GM21717 (cell line): Measurements from ENCODE around the gene ARID3A.
"Not testable (repeated sequence)": the region's sequence is repeated elsewhere in the genome, so short reads cannot be mapped to it uniquely, and the experiment has no call there.

Source experiments
- ATAC-seq: cut with Tn5 transposase; IDR thresholded peaks from one replicate; pipeline ENCODE4 v1.9.1; 2021; ENCODE audit warnings: mild to moderate bottlenecking, moderate library complexity; ENCODE audit not compliant: unreplicated experiment

ARID3A gene, protein sequence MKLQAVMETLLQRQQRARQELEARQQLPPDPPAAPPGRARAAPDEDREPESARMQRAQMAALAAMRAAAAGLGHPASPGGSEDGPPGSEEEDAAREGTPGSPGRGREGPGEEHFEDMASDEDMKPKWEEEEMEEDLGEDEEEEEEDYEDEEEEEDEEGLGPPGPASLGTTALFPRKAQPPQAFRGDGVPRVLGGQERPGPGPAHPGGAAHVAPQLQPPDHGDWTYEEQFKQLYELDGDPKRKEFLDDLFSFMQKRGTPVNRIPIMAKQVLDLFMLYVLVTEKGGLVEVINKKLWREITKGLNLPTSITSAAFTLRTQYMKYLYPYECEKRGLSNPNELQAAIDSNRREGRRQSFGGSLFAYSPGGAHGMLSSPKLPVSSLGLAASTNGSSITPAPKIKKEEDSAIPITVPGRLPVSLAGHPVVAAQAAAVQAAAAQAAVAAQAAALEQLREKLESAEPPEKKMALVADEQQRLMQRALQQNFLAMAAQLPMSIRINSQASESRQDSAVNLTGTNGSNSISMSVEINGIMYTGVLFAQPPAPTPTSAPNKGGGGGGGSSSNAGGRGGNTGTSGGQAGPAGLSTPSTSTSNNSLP

DNA sequence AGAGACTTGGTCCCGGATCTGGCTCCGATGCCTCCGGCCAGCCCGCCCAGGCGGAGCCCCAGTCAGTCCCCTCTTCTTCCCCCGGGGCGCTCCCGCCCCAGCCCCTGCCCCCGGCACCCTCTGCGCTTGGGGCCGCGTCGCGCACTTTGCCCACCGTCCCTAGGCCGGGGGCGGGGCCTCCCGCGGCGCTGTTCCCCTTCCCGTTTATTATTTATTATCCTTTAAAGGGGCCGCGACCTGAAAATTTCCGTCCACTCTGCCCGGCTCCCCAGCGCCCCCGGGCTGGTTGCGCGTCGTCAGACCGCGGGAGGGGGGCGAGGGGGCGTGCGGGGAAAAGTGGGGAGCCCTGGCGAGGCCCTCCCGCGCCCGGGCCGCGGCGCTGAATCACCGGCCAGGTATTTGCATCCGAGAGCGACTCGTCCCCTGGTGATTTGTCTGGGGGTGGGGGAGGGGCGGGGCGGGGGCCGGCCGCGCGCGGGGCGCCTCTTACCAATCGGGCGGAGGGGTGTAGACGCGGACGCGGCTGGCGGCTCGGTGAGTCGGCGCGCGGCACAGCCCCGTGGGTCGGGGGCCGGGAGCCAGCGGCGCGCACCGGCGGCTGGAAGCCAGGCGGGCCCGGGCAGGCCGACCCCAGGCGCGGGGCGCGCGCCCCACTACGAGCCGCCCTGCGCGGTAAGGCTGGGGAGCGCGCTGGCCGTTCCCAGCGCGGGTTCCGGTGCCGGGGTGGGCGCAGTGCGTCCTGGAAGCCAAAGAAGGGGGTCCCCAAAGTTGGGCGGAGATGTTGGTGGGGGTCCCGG is at the start of gene ARID3A:
ARID3A (plus strand) TSS at position 510 of the 797 bp plus-strand sequence. CDS start 3,494 bp downstream, outside the sequence.
- ATAC-seq = peak; percentile 35

DNA sequence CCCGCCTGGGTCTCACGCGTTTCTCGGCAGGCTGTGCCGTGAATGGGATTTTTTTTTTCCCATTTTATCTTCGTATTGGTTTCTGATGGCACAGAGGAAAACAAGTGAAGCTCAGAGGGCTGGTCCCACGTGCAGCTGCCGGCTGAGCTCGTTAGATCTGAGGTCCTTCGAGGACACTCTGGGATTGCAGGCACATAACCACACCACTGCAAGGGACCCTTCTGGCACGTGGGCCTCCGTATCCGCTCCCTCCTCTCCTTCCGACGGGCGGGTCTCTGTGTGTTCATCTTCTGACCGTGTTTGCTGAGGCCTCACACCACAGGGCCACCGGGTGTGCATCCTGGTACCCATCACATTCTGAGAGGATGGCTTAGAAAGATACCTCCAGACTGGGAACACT is 49.7 kb upstream of the ARID3A start:
- ATAC-seq = no peak

DNA sequence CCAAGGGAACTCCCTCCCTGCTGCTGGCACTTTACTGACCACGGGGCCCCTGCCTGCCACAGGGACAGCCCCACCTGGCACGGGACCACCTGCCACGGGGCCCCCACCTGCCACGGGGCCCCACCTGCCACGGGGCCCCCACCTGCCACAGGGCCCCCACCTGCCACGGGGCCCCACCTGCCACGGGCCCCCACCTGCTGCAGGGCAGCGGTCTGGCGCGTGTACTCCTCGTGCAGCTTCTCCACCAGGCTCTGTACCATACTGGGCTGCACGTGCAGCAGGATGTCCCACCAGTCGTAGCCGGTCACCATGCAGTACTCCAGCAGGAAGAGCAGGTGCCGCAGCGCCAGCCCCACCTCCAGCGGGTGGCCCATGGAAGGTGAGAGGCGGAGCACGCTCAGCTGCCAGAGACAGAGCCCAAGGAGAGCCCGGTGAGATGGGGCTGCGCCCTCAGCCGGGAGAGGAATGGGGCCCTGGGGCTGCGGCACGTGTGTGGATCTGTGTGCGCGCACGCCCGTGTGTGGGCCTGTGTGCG is 49.0 kb upstream of the ARID3A start:
- ATAC-seq = no peak

DNA sequence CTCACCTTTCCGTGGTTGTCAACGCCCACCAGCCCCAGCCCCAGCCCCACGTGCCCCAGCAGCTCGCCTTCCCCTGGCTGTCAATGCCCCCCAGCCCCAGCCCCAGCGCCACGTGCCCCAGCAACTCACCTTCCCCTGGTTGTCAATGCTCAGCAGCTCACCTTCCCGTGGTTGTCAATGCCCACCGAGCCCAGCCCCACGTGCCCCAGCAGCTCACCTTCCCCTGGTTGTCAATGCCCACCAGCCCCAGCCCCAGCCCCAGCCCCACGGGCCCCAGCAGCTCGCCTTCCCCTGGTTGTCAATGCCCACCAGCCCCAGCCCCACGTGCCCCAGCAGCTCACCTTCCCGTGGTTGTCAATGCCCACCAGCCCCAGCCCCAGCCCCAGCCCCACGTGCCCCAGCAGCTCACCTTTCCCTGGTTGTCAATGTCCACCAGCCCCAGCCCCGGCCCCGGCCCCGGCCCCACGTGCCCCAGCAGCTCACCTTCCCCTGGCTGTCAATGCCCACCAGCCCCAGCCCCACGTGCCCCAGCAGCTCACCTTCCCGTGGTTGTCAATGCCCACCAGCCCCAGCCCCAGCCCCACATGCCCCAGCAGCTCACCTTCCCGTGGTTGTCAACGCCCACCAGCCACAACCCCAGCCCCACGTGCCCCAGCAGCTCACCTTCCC is 47.7 kb upstream of the ARID3A start:
- ATAC-seq = not testable (repeated sequence)

DNA sequence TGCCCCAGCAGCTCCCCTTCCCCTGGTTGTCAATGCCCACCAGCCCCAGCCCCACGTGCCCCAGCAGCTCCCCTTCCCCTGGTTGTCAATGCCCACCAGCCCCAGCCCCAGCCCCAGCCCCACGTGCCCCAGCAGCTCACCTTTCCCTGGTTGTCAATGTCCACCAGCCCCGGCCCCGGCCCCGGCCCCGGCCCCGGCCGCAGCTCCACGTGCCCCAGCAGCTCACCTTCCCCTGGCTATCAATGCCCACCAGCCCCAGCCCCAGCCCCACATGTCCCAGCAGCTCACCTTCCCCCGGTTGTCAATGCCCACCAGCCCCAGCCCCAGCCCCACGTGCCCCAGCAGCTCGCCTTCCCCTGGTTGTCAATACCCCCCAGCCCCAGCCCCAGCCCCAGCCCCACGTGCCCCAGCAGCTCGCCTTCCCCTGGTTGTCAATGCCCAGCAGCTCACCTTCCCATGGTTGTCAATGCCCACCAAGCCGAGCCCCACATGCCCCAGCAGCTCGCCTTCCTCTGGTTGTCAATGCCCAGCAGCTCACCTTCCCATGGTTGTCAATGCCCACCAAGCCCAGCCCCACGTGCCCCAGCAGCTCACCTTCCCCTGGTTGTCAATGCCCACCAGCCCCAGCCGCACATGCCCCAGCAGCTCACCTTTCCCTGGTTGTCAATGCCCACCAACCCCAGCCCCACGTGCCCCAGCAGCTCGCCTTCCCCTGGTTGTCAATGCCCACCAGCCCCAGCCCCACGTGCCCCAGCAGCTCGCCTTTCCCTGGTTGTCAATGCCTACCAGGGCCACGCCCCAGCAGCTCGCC is 46.9 kb upstream of the ARID3A start:
- ATAC-seq = not testable (repeated sequence)

DNA sequence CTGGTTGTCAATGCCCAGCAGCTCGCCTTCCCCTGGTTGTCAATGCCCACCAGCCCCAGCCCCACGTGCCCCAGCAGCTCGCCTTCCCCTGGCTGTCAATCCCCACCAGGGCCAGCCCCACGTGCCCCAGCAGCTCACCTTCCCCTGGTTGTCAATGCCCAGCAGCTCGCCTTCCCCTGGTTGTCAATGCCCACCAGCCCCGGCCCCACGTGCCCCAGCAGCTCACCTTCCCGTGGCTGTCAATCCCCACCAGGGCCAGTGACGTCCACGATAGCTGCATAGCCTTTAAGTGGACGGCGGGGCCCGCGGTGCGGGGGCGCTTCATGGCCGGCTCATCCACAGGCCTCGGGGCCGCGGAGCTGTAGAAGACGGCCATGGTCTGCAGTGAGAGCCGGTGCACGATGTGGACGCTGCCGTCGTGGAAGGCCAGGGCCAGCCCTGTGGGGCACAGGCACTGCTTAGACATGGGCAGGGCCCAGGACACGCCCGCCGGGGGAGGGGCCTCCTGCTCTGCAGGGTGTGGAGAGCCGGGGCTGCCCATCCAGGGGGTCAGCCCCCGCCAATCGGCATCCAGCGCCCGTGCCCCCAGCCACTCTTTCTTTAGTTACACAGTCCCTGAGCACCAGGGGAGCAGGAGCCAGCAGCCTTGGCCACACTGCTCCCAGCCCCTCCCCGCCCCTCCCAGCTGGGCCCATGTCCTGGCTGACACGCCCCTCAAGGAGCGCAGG is 46.0 kb upstream of the ARID3A start:
- no peak for ATAC-seq

DNA sequence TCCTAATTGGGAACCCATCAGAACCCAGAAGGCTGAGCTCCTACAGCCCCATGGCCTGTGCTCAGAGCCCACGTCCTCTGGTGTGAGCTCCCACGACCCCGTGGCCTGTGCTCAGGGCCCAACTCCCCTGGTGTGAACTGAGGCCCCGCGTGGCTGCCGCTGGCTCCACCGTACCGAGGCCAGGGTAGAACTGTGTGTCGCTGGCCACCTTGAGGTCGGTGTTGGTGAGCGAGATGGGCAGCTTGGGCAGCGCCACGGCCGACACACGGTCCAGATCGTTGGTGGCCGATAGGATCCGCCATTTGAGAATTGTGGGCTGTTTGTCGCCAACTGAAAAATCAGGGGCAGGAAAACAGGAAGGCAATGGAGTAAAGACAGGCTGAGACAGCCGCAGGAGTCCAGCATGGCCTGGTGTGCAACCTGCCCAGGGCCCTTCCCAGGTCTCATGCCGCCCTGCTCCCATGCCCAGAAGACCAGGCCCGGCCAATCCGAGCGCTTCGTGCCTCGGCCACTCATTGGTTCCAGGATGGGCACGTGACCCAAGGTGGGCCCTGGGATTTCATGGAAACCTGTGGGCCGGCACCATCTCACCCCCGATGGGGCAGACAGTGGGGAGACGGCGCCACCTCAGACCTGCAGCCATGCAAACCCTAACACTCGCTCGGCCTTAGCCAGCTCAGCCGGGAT is 44.3 kb upstream of the ARID3A start:
- no peak for ATAC-seq

DNA sequence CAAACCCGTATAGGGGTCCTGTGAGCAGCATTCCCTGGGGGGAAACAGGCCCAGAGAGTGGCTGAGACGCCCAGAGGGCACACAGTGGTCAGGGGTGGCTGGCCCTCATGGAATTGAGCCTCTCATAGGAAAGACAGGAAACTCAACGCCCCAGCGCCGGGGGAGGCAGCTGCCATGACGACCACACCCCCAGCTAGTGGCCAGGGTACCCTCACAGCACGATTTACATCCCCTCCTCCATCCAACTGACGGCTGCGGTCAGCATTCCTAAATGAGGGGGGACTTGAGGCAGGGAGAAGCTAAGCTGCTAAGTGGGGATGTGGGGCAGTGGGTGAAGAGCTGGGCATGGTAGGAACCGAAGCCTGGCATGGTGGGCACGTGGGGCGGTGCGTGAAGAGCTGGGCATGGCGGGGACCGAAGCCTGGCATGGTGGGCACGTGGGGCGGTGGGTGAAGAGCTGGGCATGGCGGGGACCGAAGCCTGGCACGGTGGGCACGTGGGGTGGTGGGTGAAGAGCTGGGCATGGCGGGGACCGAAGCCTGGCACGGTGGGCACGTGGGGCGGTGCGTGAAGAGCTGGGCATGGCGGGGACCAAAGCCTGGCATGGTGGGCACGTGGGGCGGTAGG is 42.9 kb upstream of the ARID3A start:
- no peak for ATAC-seq

DNA sequence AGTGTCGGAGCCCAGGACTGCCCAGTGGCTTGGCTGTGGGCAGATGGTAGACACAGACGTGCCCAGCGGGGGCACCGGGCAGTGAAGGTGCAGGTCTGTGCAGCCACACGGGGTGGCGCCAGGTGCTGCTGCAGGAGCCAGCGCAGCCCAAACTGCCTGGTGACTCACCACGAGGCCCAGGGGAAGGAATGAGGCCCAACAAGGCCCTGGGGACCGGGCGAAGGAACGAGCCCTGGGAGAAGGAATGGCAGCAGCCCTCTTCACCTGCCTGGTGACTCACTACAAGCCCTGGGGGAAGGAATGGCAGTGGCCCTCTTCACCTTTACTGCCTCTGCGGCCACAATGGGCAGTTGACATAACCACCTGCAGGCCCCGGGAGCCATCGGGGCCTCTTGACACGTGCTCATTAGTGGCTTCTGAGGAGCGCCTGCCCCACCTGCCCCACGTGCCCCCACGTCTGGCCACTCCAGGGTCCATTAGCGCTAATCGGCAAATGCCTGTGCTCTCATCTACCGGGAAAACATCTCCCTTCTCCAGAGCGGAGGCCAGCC is 42.1 kb upstream of the ARID3A start:
- ATAC-seq = no peak

DNA sequence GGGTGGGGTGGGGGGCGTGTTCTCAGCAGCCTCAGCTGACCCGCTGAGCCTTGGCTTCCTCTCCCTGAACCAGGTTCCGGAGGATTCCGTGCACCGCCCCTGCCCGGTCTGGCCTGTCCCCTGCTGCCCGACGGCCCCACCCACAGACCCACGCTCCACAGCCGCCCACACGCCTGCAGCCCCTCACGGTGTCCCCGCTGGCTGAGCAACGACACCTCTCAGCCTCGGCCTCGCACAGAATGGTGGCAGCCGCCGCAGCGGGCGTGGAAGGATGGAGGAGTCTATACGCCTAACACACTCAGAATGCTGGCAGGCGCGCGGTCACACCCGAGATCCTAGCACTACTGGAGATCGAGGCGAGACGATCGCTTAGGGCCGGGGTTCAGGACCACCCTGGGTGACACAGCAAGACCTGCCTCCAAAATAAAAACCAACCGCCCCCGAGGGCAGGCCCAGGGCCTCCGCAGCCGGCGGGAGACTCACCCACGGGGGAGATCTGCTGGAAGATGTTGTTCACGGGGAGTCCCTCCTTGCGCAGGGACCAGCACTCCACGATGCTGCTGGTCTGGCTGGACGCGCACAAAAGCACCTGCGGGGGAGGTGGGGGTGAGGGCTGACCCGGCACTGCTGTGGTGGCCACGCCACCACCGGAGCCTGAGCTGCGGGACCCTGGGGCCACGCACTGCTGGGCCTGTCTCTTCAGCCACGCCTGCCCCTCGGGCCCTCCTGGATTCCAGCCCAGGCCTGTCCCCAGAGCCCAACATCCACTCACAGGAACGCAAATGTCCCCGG is 41.2 kb upstream of the ARID3A start:
- ATAC-seq = no peak

DNA sequence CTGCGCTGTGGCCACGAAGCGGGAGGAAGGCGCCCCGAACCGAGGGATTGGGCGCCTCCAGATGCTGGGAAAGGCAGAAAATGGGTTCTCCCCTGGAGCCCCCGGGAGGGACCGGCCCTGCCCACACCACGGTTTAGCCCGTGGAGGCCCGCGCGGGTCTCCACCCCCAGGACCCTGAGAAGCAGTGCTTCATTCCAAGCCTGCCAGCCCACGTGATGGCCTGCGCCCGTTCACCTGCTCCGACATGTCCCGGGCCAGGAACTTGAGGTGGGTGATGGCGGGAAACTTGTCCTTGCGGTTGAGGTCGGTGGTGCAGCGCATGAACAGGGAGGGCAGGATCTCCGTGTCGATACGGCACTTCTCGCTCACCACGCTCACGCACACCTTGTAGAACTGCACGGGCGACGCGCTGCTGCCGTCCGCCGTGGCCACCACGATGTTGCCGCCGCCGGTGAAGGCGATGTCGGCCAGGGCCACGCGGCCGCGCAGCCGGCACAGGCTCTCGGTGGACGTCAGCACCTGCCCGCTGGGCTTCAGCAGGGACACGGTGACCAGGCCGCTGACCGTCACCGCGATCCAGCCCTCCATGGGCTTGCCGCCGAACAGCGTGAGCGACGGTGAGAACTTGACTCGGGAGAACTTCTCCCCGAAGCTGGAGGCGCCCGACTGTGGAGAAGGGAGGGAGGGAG is 40.2 kb upstream of the ARID3A start:
- ATAC-seq = no peak

DNA sequence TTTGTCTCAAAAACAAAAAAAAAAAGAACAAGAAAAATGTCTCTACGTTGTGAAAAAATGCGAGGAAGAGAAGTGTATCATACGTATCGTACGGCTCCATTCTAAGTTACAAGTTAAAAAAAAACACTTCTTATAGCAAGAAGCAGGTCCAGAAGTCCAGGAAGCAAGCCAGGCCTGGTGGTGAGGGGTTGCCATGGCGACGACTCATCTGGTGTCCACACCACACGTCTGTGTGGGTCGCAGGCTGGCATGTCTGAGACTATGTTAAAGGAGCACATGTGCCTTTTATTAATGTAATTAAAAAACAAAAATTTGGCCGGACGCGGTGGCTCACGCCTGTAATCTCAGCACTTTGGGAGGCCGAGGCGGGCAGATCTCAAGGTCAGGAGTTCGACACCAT is 38.8 kb upstream of the ARID3A start:
- ATAC-seq = no peak

DNA sequence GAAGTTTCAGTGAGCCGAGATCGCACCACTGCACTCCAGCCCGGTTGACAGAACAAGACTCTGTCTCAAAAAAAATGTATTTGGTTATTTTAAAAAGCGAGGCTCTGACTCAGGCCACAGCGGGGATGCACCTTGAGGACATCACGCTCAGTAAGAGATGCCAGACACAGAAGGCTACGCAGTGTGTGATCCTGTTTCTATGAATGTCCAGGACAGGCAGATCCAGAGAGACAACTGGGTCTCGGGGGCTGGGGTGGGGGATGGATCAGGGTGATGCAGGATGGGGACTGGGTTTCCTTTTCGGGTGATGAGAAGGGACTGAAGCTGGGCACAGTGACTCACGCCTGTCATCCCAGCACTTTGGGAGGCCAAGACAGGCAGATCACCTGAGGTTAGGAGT is 38.2 kb upstream of the ARID3A start:
- no peak for ATAC-seq

DNA sequence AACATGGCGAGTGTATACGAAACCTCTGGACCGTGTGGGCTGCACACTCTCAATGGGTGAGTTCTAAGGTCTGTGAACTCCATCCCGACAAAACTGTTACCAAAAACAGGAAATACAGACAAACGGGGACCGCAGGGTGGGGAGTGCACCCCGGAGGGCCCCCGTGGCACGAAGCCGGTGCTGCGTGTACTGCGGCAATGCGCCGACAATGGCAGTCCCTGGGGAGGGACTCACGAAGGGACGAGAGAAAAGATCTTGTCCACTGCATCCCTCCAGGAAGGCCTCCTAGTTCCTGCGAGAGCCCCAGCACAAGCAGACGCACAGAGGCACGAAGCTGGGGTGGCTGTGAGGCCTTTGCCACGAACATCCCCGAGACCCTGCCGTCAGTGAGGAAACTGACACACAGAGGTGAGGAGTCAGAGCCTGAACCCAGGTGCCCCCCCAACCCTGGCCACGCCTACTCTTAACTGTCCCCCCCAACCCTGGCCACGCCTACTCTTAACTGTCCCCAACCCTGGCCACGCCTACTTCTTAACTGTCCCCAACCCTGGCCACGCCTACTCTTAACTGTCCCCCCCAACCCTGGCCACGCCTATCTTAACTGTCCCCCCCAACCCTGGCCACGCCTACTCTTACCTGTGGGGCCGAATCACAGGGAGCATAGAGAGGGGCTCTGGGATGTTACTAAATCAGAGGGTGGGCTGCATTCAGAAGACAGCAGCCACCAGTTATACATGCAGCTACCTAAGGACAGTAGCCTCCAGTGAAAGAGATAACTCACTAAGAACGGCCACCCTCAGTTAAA is 37.1 kb upstream of the ARID3A start:
- ATAC-seq = no peak

DNA sequence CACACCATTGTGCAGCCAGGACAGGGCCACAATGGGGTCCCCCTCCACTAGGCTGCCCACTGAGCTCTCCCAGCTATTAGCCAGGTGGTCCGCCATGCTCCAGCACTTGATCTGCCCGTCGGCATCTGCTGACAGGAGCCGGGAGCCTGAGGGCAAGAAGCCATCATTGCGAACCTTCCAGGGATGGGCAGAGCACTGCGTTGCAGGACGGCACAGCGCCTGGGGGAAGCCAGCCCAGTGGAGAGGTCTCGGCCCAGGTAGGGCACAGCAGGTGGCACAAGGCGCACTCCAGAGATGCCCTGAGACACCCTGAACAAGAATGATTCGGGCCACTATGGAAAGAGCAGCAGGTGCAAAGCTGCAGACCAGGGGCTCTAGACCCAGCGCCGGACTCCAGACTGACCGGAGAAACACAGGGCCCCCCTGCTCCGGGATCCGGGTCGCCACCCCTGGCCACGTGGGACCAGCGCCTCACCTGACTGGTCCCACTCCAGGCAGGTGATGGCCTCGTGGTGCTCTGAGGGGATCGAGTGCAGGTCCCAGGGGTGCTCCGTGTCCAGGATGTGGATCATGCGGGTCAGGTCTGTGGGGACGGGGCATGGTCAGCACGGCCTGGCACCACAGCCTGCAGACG is 36.1 kb upstream of the ARID3A start:
- ATAC-seq = no peak
